Aorta (tissue), 5 donors: ENCODE measurements around the gene GH2. TPM values are rescaled to one million over a fixed set of nuclear protein-coding genes. Genes with fewer than 3 reads are reported as not detected.
"Not testable (repeated sequence)": the region's sequence is repeated elsewhere in the genome, so short reads cannot be mapped to it uniquely, and the experiment has no call there.

Source experiments
- ATAC-seq: fragments of 200-7000 bp; cut with Tn5 transposase; one replicate; pipeline ENCODE4 v1.9.1; 2022; ENCODE audit warnings: moderate library complexity; ENCODE audit not compliant: low FRiP score
- DNase-seq, 2 donors: peaks; one replicate each; pipeline ENCODE4 v3.0.0-alpha.2; 2020
- H3K27ac ChIP-seq, 2 donors: one replicate each; pipeline ENCODE4 v1.5.1; 2013; ENCODE audit warnings: low read length in 2 of 2, mild to moderate bottlenecking in 2 of 2, moderate library complexity in 2 of 2, control low read depth in 1 of 2, inconsistent platforms in 1 of 2, low read depth in 1 of 2
- H3K27me3 ChIP-seq, 2 donors: one replicate each; pipeline ENCODE4 v1.6.1; 2013; ENCODE audit warnings: control low read depth in 1 of 2, low read length in 1 of 2, mild to moderate bottlenecking in 1 of 2, moderate library complexity in 1 of 2; ENCODE audit not compliant: insufficient read depth in 2 of 2, control insufficient read depth in 1 of 2
- H3K36me3 ChIP-seq, 2 donors: one replicate each; pipeline ENCODE4 v1.6.1; 2013; ENCODE audit warnings: control low read depth in 1 of 2, low read length in 1 of 2, mild to moderate bottlenecking in 1 of 2; ENCODE audit not compliant: insufficient read depth in 2 of 2, control insufficient read depth in 1 of 2
- H3K4me1 ChIP-seq, 2 donors: one replicate each; pipeline ENCODE4 v1.6.1; 2013; ENCODE audit warnings: low read length in 2 of 2, control low read depth in 1 of 2, mild to moderate bottlenecking in 1 of 2, moderate library complexity in 1 of 2; ENCODE audit not compliant: insufficient read depth in 2 of 2, control insufficient read depth in 1 of 2
- H3K4me3 ChIP-seq, 2 donors: one replicate each; pipeline ENCODE4 v1.5.1; 2013; ENCODE audit warnings: low read length in 2 of 2, control low read depth in 1 of 2, mild to moderate bottlenecking in 1 of 2
- H3K9me3 ChIP-seq: one replicate; pipeline ENCODE4 v1.6.1; 2013; ENCODE audit warnings: mild to moderate bottlenecking, low read length; ENCODE audit not compliant: control insufficient read depth
- WGBS, 2 donors: extraction: QIAGEN DNeasy Blood & Tissue Kit; methylation state at CpG; one replicate each; pipeline ENCODE4 v1.1.7; 2013; 5-methylcytosine and 5-hydroxymethylcytosine counted together
- intact Hi-C, 2 donors: fragments of 100-400 bp; cut with DNase I; formaldehyde crosslinking; loops; one replicate each; pipeline versions ENCODE4 v1.14.2 to v1.15.0; 2022
- polyA plus RNA-seq, 2 donors: library from polyadenylated mRNA; stranded (reverse); fragments of 200-250 nt; gene quantifications; one replicate each; pipeline ENCODE4 v1.2.3, GENCODE V29; 2013
- total RNA-seq, 2 donors: library from RNA; stranded (reverse); fragmentation: NEBNext Ultra II Directional; extraction: Animal tissue kit (Norgen Biotek cat#: 25700); gene quantifications; one replicate each; pipeline ENCODE4 v1.2.1, GENCODE V29; 2021
- donor health status: healthy with polysubstance abuse.
- donor health status: Bipolar disorder and iron deficiency.
- donor health status: DM: no; HTN: no; CAD: no.
- donor health status: DM: no; HTN: no; CAD: no.
- donor health status: DM: yes; HTN: yes; CAD: no.

Gene GH2
- total and polyA plus RNA-seq, 4 donors: not detected

GRCh38 chr17:63889026-63889848 lies 7.5 kb upstream of the GH2 start:
- H3K4me3 ChIP-seq, H3K27ac ChIP-seq, H3K9me3 ChIP-seq, intact Hi-C loops, H3K27me3 ChIP-seq, DNase-seq, H3K36me3 ChIP-seq, H3K4me1 ChIP-seq: not testable (repeated sequence)
- ATAC-seq: peak; percentile 85
- 31 to 33% methylated on average over 13 of the region's 13 CpGs for WGBS, 2 donors

- WGBS, 2 donors: 88 to 89% methylated on average over 11 of the region's 11 CpGs
- H3K27me3 ChIP-seq, H3K27ac ChIP-seq, intact Hi-C loops, ATAC-seq, H3K4me1 ChIP-seq, H3K4me3 ChIP-seq, H3K9me3 ChIP-seq, DNase-seq, H3K36me3 ChIP-seq: not testable (repeated sequence)
These were observed 3.4 kb upstream of the GH2 start for GRCh38 chr17:63885119-63885518.

- H3K4me1 ChIP-seq, H3K27ac ChIP-seq, ATAC-seq, H3K36me3 ChIP-seq, H3K9me3 ChIP-seq, H3K4me3 ChIP-seq, H3K27me3 ChIP-seq, intact Hi-C loops, DNase-seq: not testable (repeated sequence)
- whole genome bisulfite sequencing, 2 donors: 80 to 82% methylated on average over 9 of the region's 9 CpGs
These were observed 932 bp upstream of the GH2 start for GRCh38 chr17:63882626-63883126.

DNA sequence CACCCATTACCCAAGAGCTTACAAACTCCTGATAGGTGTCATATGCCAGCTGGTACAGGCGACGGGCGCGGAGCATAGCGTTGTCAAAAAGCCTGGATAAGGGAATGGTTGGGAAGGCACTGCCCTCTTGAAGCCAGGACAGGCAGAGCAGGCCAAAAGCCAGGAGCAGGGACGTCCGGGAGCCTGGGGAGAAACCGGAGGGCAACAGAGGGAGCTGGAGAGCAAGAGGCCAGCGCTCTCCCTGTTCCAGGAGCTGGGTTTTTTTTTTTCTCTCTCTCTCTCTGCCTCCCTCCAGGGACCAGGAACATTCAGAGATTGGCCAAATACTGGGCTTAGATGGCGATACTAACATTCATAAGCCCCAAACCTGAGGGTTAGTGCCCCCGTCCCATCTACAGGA lies 407 bp downstream of the GH2 start:
- 53 to 57% methylated on average over 11 of the region's 11 CpGs for WGBS, 2 donors
- H3K36me3 ChIP-seq, H3K4me3 ChIP-seq, ATAC-seq, H3K9me3 ChIP-seq, H3K4me1 ChIP-seq, DNase-seq, intact Hi-C loops, H3K27ac ChIP-seq, H3K27me3 ChIP-seq: not testable (repeated sequence)

- ATAC-seq: peak; percentile 22
- Histone ChIP-seq H3K4me3 (no peak overlapping the region), H3K27me3 (no peaks in the 10 kb centered on the region), H3K36me3 (no peaks in the 10 kb centered on the region), H3K9me3 (no peaks in the 10 kb centered on the region), H3K27ac (no peak overlapping the region), H3K4me1 (no peaks in the 10 kb centered on the region)
- no peak for DNase-seq
- WGBS, 2 donors: 87 to 88% methylated on average over 12 of the region's 12 CpGs
- intact Hi-C loops: no loop called here
These were observed 1.0 kb downstream of the GH2 start for GRCh38 chr17:63880706-63881105.

DNA sequence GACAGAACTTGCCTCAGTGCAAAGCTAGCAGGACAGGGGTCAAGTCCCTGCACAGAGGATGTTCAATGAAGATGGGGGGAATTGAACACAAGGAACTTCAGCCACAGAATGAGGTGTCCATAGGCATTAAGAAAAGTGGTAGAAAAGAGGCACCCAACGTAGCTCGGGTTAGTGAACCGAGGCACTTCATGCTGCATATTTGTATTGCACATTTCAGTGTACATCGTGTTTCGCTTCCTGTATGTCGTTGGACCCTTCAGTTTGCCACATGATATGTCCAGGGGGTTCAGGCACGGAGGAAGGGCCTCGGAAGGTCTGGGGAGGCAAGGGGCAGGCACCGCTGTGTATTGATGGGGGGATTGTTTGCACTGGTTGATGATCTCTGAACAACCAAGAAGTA lies 3.3 kb downstream of the GH2 start:
- WGBS, 2 donors: 87 to 92% methylated on average over 9 of the region's 9 CpGs
- H3K4me3 ChIP-seq, H3K9me3 ChIP-seq, ATAC-seq, H3K27ac ChIP-seq, H3K36me3 ChIP-seq, DNase-seq, intact Hi-C loops, H3K4me1 ChIP-seq, H3K27me3 ChIP-seq: not testable (repeated sequence)

DNA sequence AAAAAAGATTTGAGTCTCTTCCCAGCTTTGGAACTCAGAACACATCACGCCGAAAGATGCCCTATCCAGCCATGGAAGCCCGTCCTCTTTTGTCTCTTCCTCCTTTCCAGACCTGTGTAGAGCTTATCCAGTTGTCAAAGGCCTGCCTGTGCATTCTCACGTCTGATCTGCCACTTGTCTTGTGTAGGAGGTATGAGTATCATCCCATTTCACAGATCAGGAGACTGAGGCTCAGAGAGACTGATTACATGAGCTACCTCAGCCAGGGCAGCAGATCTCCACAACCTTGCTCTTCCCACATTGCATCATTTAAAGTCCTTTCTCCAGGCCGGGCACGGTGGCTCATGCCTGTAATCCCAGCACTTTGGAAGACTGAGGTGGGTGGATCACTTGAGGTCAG lies 7.1 kb downstream of the GH2 start:
- 84 to 91% methylated on average over 6 of the region's 6 CpGs for WGBS, 2 donors
- H3K36me3 ChIP-seq, H3K4me3 ChIP-seq, ATAC-seq, H3K27ac ChIP-seq, H3K9me3 ChIP-seq, H3K27me3 ChIP-seq, DNase-seq, H3K4me1 ChIP-seq, intact Hi-C loops: not testable (repeated sequence)

DNA sequence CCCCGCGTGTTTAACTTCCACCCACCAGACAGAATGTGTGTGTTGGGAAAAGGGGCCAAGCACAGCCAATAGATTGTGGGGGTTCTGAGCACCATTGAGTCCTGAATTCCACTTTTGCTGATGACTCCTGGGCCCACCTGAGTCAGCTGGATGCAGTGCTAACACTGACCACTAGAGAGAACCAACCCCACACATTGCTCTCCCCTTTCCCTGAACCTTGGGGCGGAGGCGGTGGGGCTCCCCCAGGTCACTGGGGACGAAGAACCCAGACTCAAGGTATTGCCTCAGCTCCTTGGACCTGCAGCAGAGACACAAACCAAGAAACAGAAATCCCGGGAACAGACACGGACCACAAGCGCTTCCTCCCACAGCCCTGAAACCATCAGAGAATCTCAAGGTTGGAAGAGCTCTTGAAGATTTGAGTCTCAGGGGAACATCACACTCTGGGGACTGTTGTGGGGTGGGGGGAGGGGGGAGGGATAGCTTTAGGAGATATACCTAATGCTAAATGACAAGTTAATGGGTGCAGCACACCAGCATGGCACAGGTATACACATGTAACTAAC lies 7.6 kb downstream of the GH2 start:
- H3K36me3 ChIP-seq, H3K4me3 ChIP-seq, H3K27ac ChIP-seq, H3K4me1 ChIP-seq, H3K9me3 ChIP-seq, H3K27me3 ChIP-seq, intact Hi-C loops, DNase-seq, ATAC-seq: not testable (repeated sequence)
- WGBS, 2 donors: 80 to 84% methylated on average over 6 to 8 of the region's 8 CpGs

GRCh38 chr17:63873577-63873976 lies 8.2 kb downstream of the GH2 start, which contains the start of gene CSH2:
TSS of gene CSH2 (minus strand) at chr17:63873677. CDS start at chr17:63873614, 63 bp downstream.
- H3K4me1 ChIP-seq, H3K36me3 ChIP-seq, H3K9me3 ChIP-seq, DNase-seq, H3K27me3 ChIP-seq, H3K4me3 ChIP-seq, H3K27ac ChIP-seq, ATAC-seq, intact Hi-C loops: not testable (repeated sequence)
- WGBS, 2 donors: 86 to 90% methylated on average over 7 of the region's 7 CpGs
